Stimulated activated CD4-positive, alpha-beta T cell treated with anti-CD3 and anti-CD28 coated beads, TNF-alpha, amount 100 ng/mL, for 4 hours (primary cell): ENCODE measurements around the gene FZD1.

Experiments
- DNase-seq, 3 experiments: peaks; one replicate each; pipeline ENCODE4 v3.0.0-alpha.2; 2020; ENCODE audit warnings: low read depth in 3 of 3

The FZD1 gene

GRCh38 chr7:91264924-91265681 is 870 bp downstream of the FZD1 start:
- no peak for DNase-seq

GRCh38 chr7:91265693-91266066 is 1.4 kb downstream of the FZD1 start:
- DNase-seq: no peak

DNA sequence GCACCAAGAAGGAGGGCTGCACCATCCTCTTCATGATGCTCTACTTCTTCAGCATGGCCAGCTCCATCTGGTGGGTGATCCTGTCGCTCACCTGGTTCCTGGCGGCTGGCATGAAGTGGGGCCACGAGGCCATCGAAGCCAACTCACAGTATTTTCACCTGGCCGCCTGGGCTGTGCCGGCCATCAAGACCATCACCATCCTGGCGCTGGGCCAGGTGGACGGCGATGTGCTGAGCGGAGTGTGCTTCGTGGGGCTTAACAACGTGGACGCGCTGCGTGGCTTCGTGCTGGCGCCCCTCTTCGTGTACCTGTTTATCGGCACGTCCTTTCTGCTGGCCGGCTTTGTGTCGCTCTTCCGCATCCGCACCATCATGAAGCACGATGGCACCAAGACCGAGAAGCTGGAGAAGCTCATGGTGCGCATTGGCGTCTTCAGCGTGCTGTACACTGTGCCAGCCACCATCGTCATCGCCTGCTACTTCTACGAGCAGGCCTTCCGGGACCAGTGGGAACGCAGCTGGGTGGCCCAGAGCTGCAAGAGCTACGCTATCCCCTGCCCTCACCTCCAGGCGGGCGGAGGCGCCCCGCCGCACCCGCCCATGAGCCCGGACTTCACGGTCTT is 1.9 kb downstream of the FZD1 start:
- DNase-seq: no peak

DNA sequence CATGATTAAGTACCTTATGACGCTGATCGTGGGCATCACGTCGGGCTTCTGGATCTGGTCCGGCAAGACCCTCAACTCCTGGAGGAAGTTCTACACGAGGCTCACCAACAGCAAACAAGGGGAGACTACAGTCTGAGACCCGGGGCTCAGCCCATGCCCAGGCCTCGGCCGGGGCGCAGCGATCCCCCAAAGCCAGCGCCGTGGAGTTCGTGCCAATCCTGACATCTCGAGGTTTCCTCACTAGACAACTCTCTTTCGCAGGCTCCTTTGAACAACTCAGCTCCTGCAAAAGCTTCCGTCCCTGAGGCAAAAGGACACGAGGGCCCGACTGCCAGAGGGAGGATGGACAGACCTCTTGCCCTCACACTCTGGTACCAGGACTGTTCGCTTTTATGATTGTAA is 2.5 kb downstream of the FZD1 start:
- no peak for DNase-seq

GRCh38 chr7:91267171-91267955 is 3.1 kb downstream of the FZD1 start:
- DNase-seq: no peak

DNA sequence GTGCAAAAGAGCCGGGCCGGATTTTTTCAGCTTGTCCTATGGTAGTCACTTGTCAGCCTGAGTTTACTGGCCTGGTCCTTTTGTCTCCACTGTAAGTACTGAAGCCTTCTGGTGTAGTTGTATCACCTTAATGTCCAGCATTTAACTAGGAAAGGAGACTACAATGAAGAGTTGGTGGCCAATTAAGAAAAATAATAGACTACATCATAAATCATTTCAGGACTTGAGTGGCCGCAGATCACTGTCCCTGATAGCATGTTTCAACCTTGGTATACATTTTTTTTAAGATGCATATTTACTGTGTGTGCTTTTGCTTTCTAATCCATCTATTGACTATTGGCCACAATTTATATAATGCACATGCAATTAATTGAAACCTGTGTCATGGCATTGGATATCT is 6.1 kb downstream of the FZD1 start:
- DNase-seq: no peak

DNA sequence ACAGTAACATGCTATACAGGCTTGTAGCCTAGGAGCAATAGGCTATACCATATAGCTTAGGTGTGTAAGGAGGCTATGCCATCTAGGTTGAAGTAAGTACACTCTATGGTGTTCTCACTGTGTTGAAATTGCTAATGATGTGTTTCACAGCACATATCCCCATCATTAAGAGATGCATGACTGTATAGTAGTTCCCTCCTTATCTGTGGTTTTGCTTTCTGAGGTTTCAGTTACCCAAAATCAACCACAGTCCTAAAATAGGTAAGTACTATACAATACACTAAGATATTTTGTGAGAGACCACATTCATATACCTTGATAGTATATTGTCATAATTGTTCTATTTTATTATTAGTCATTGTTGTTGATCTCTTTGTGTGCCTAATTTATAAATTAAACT is 12.7 kb downstream of the FZD1 start:
- no peak for DNase-seq

GRCh38 chr7:91280185-91280584 is 16.0 kb downstream of the FZD1 start:
- no peak for DNase-seq

GRCh38 chr7:91280604-91281003 is 16.4 kb downstream of the FZD1 start:
- no peak for DNase-seq

DNA sequence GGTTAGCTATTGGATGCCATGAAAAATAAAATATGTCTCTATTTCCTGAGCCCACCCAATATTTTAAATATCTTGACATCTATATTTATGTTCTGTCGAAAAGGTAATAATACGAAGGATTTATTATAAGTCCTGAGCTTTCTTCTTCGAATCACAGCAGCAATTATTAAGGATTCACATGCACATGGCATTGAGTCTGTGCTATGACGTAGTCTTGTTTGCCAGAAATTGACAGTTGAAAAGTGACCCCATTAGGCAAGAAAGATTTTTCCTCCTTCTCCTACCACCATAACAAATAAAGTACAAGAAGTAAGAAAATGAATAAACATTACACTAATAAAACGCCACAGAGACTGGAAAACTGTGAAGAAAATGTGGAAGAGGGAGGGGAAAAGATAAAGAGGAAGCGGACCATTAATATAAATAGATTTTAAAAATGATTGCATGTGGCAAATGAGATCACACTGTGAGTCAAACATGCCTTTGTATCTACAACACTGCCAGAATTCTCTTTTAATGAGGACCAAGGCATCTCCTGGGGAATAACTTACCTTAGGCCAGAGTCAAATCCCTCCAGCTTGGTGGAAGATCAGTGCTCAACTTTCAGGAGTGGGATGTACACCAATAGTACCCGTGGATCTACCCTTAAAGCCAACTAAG is 21.6 kb downstream of the FZD1 start:
- DNase-seq: no peak

DNA sequence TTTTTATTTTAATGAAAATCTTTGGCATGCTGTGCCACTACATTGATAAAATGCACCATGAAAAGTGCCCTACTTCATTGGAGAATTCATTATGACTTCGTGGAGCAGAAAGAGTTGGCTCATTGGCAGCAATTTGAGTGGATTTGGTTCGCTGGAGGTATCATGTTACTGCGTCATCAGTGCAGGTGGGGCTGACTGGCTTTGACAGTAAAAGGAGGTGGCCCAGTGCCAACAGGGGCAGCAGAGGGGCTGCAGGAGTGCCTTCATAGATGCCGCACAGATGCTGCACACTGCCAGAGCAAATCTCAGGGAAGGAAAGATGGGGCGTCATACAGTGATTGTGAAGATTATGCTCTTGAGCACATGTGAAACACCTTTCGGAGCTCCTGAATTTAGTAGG is 22.2 kb downstream of the FZD1 start:
- DNase-seq: no peak

DNA sequence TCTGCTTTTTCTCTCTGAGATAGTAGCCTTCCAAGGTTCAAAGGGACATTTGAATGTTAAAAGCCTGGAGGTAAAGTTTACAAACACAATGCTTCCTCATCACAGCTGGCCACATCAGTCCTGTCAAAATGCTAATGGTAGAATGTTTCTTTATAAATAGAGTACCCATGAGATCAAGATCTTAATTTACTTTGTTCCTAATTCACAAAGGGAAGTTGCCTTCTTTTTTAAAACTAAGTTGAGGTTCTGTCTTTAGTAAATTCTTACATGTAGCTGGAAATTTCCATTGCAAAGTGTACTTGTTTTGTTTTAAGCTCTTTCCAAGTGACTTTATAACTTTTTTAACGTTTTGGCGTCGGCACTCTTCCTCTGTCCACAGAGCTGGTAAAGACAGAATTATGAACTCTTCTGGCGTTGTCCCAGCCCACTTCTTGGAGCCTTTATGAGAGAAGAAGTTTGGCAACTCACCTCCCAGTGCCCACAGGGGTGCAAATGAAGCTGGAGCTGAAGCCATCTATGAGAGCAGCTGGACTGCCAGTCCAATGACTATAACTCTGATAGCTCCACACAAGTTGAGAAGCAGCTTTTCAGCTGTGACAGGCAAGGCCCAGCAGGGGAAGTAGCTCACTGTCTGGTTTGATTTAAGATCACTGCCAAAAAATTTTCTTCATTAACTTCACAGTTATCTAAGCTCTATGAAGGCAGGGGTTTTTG is 23.3 kb downstream of the FZD1 start:
- no peak for DNase-seq

GRCh38 chr7:91288208-91288824 is 24.1 kb downstream of the FZD1 start:
- DNase-seq: no peak

GRCh38 chr7:91289633-91290254 is 25.5 kb downstream of the FZD1 start:
- DNase-seq: no peak

DNA sequence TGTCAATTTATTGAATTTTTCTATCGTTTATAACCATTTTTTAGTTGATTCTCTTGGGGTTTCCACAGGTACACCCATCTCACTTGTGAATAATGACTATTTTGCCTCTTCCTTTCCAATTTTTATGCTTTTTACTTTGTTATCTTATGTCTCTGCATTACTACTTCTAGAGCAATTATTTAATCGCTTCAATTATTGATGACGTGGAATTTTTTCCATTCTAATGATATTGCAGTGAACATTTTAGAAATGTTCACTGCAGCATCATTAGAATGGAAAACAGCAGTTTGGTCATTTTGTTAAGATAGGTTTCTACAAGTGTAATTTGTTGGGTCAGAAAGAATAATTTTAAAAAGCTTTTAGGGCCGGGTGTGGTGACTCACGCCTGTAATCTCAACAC is 27.1 kb downstream of the FZD1 start:
- DNase-seq: no peak

DNA sequence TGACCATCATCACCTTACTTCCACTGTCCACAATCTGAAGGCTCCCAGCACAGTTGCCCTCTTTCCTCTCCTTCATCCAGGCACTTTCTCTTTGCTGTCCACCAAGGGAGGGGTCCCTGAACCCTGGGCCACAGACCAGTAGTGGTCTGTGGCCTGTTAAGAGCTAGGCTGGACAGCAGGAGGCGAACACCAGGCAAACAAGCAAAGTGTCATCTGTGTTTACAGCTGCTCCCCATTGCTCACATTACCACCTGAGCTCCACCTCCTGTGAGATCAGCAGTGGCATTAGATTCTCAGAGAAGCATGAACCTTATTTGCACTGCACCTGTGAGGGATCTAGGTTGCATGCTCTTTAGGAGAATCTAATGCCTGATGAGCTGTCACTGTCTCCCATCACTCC is 27.7 kb downstream of the FZD1 start:
- no peak for DNase-seq

DNA sequence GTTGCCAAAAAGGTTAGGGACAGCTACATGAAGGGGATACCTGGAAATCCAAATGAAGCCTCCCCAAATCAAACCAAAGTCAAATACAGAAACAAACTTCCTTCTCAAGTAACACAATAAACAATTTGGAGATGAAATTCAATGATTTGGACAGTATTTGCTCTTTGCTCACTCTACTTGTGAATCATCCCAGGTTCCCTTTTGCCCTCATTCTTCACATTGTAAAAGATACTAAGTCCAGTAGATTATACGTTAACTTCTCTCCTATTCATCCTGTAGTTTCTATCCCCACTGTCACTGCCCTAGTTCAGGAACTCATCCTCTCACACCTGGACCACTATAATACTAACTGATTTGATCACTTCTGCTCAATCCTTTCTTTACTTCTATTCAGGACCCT is 28.3 kb downstream of the FZD1 start:
- no peak for DNase-seq

DNA sequence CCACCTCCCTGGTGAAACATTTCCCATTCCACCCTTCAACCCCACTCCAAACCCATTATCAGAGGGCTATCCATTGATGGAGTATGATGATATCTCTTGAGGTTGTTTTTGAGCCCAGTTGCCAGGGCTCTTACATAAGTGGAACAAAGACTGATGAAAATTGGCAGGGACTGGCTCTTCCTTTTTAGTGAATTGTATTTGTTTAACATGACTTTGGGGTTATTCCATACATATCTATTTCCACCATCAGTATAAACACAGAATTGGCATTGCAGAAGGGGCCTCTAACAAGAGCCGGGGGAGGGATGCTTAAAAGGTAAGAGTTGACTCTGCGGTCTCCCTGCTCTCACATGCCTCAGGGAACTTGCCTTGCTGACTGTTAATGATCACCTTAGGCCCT is 28.9 kb downstream of the FZD1 start:
- no peak for DNase-seq

GRCh38 chr7:91293840-91294239 is 29.6 kb downstream of the FZD1 start:
- DNase-seq: no peak

DNA sequence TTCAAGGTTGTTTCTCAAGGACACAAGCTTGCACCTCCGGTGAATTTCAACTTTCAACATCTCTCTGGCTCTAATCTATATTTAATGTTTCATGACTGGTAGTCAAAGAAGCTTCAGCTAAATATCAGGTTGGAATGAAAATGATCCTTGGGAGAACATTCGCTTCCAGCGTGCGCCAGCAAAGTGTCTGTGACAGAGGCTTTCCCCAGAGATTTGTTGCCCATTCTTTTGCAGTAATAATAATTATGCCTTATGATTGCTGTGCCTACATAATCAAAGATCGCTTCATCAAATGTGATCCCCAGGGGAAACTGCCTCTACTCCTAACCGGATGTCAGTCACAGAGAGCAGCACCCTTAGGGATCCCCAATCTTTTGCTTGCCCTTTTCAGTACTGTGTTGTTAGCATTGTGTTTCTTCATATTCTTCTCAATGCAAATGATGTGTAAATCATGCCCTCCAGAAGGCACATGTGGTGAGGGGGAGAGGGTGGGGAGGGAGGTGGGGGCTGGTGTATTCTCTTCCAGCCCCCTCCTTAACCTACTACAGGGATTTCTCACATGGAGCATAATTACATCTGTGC is 30.5 kb downstream of the FZD1 start:
- DNase-seq: no peak

- DNase-seq: no peak
These were observed 31.3 kb downstream of the FZD1 start for GRCh38 chr7:91295576-91295975.
